Adrenal gland (tissue), 5 donors: ENCODE data around the gene DPYD.

Experiments
- POLR2A ChIP-seq, 2 donors: fragments of 450-650 bp; IDR thresholded peaks; one replicate each; pipeline ENCODE4 v1.6.1; 2017; ENCODE audit warnings: antibody characterized with exemption in 2 of 2, mild to moderate bottlenecking in 2 of 2, moderate library complexity in 1 of 2
- TF ChIP-seq, protein P1 (sequence below), 6 experiments: fragments of 450-650 bp in 4 of 6; fragments of 200-600 bp in 2 of 6; sonication (generic) in 1 of 6; IDR thresholded peaks; 1 replicate in 5 of 6; 2 replicates in 1 of 6; pipeline versions ENCODE4 v1.5.1 to v1.8.0; 2016 to 2021; ENCODE audit warnings: antibody characterized with exemption in 6 of 6, mild to moderate bottlenecking in 2 of 6, moderate library complexity in 1 of 6
- donor health status: DM: no; HTN: no; CAD: no.

DNA sequence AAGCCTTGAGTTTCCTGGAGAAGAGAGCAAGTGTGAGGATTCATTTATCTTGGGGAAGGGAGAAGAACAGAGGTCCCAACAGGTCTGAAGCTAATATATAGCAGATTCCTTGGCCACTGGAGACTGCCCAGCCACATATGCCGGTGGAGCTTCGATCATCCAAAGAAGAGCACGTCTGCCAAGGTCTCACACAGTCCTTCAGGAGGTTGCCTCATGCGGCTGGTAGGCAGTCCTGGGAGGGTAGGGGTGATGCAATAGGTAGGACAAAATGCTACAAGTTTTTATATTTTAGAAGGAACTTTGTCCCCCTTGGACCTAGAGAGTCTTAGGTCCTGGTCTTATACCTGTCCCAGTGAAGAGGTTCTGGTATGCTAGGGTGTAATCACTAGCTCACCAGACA is 582.5 kb downstream of the DPYD start:
- TF ChIP-seq, protein P1, sequence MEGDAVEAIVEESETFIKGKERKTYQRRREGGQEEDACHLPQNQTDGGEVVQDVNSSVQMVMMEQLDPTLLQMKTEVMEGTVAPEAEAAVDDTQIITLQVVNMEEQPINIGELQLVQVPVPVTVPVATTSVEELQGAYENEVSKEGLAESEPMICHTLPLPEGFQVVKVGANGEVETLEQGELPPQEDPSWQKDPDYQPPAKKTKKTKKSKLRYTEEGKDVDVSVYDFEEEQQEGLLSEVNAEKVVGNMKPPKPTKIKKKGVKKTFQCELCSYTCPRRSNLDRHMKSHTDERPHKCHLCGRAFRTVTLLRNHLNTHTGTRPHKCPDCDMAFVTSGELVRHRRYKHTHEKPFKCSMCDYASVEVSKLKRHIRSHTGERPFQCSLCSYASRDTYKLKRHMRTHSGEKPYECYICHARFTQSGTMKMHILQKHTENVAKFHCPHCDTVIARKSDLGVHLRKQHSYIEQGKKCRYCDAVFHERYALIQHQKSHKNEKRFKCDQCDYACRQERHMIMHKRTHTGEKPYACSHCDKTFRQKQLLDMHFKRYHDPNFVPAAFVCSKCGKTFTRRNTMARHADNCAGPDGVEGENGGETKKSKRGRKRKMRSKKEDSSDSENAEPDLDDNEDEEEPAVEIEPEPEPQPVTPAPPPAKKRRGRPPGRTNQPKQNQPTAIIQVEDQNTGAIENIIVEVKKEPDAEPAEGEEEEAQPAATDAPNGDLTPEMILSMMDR (IDR thresholded peaks at IDR 0.05): no peak
- TF ChIP-seq POLR2A (IDR thresholded peaks at IDR 0.05): no peak
